TTC549 (cell line): ENCODE data around the gene CRYBG2.
A peak's percentile ranks its signal among the peaks of the same experiment; 100 is the strongest.
"Not testable (repeated sequence)": the region's sequence is repeated elsewhere in the genome, so short reads cannot be mapped to it uniquely, and the experiment has no call there.

ENCODE experiments used
- FAIRE-seq: peaks from 2 replicates; lab custom pipeline; 2012; peaks lifted over from hg19 to GRCh38; lab: Jason Lieb, UNC

Gene CRYBG2

DNA sequence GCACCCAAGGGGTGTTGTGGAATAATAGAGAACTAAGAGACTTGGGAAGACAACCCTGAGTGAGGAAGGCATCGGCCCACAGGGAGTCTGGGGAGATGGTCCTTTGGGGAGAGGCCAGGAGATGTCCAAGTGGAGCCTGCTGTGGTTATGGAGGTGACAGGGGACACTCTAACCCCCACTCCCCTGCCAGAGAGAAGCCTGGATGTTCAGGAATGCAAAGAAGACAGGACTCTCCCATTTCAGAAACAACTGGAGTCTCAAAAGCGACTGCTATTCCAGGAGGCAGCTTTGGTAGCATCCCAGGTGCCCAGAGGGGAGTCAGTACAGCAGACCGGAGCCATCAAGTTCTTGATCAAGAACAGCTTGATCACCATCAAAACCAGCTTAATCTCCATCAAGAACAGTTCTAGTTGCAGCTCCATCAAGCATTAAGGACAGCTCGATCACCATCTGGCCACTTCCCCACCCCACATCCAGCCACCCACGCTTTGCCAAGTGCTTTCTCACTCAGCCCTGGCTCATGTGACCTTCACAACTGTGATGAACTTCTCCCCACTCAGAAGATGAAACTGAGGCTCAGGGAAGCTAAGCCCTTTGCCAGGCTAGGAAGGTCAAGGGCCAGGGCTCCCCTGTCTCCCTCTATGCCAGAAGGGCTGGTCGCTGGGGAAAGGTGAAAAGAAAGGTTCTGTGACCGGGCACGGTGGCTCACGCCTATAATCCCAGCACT, 35.4 kb downstream of the CRYBG2 start:
- FAIRE-seq, result no peak

DNA sequence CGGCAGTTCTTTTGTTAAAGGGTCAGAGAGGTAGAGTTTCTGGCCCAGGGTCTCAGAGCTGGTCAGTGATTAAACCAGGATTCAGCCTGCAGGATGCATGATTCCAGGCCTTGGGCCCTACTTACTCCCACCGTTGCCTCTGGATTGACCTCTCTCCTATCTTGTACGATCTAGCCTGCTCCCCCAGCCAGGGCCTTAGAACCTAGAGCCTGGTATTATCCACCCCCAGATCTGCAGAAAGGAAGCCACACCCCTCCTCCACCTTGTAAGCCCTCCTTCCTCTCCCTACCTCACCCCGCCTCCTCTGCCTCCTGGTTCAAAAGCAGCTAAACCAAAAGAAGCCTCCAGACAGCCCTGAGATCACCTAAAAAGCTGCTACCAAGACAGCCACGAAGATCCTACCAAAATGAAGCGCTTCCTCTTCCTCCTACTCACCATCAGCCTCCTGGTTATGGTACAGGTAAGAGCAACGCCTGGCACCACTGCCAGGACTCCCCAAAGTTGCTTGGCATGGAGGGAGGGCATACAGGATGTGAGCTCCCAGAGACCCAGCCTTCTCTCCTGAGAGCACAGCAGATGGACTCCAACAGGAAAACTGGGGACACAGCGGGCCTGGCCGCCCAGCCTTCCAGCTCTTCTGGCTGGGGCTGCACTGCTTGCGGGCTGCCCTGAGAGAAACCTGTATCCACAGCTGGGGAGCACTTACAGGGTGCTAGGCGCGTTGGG, 36.2 kb downstream of the CRYBG2 start, which contains the start of gene CD52:
Gene CD52 (plus strand): TSS at position 347 of the 726 bp plus-strand sequence. CDS start 60 bp downstream, at position 407.
- FAIRE-seq, result no peak

DNA sequence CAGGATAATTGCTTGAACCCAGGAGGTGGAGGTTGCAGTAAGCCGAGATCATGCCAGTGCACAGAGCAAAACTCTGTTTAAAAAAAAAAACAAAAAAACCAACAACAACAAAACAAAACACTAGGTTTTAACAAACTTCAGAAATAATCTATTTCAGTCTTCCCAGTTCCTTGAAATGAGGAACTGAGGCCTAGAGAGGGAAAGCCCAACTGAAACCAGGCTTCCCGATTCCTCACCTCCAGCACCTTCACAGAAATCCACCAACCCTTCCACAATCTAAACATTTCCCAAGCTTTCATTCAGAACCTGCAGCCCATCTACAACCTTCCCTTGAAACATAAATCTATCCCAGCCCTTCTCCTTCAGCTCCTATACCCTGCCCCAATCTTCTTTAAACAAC, 36.8 kb downstream of the CRYBG2 start:
- no peak for FAIRE-seq

DNA sequence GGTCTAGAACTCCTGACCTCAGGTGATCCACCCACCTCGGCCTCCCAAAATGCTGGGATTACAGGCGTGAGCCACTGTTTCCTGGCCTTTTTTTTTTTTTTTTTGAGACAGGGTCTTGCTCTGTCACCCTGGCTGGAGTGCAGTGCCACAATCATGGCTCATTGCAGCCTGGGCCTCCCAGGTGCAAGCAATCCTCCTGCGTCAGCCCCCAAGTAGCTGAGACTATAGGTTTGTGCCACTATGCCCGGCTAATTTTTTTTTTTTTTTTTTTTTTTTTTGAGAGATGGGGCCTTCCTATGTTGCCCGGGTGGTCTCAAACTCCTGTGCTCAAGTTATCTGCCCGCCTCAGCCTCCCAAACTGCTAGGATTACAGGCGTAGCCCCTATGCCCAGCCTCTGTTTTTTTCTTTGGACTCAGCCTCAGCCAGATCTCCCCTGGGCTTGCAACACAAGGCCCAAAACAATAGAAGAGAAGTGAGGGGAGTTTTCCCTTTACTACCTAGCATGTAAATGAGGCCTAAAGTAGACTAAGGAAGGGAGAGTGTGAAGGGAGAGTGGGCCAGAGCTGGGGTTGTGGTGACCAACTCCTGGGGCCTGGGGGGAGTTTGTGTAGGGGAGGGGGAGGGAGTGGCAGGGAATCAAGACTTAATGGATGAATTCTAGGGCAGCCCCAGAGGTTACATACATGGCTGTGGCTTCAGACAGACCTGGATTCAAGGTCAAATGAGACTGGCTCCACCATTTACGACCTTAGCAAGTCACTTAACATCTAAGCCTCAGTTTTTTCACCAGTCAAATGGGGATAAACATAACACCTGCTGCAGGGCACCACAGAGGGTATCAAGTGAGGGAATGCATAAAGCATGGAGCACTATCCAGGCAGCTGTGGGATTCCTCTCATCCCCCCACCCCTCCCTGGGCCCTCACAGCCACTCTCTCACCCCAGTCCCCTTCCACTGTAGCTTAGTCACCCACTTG, 37.8 kb downstream of the CRYBG2 start:
- no peak for FAIRE-seq

DNA sequence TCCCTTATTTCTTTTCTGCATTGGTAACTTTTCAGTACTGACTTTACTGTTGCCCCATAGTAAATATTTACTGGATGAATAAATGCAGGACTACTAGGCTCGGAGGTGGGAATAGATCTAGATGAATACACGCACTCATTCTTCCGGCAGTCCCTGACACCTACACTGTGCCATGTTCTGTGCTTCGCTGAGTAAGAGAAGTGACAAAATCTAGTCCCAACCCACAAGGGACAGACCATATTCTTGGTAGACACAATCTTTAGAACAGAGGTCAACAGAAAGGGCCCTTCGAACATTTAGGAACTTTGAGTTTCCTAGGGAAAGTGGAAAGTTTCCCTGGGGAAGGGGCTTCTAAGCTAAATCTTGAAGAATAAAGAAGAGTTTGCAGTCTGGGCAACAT, 39.4 kb downstream of the CRYBG2 start:
- FAIRE-seq, result no peak

DNA sequence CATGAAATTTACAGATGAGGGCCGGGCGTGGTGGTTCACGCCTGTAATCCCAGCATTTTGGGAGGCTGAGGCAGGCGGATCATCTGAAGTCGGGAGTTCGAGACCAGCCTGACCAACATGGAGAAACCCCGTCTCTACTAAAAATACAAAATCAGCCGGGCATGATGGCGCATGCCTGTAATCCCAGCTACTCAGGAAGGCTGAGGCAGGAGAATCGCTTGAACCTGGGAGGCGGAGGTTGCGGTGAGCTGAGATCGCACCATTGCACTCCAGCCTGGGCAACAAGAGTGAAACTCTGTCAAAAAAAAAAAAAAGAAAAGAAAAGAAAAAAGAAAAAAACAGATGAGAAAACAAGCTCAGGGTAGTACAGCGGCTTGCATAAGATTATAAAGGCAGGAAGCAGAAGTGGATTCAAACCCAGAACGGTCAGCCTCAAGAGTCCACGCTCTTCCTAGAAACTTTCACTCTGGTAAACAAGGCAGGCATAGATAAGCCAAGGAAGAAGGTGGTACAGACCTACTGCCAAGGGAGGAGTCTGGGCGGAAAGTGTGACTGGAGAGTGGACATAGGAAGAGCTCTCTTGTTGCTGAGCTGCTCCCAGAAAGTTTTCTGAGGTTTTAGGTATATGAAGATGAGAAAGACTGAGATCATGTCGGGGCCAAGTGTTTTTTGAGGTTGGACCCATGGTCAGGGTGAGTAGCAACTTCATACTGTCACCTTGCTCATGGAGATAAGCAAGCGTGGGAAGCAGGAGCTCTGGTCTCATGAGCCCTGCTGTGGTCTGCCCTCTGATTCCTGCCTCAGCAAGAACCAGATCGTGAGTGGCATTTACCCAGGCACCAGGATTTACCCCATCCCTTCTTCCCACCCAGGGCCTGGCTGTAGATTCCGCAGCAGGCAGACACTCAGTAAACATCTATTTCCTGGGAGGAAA, 45.7 kb downstream of the CRYBG2 start:
- not testable (repeated sequence) for FAIRE-seq

DNA sequence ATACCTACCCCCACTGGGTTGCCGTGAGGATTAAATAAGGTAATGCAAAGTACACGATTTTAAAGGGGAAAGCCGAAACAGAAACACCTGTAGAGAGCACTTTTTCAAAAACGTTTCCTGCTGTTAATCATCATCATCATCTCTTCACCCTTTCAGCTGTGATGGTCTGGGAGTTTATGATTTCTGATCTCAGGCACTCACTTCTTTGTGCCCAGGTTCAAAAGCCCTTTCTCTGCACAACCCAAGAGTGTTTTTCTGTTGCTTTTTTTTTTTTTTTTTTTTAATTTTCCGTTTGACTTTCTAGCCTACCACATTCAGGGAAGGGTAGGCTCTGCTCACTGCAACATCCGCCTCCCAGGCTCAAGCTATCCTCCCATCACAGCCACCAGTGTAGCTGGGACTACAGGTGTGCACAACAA, 46.6 kb downstream of the CRYBG2 start:
- FAIRE-seq, result no peak

DNA sequence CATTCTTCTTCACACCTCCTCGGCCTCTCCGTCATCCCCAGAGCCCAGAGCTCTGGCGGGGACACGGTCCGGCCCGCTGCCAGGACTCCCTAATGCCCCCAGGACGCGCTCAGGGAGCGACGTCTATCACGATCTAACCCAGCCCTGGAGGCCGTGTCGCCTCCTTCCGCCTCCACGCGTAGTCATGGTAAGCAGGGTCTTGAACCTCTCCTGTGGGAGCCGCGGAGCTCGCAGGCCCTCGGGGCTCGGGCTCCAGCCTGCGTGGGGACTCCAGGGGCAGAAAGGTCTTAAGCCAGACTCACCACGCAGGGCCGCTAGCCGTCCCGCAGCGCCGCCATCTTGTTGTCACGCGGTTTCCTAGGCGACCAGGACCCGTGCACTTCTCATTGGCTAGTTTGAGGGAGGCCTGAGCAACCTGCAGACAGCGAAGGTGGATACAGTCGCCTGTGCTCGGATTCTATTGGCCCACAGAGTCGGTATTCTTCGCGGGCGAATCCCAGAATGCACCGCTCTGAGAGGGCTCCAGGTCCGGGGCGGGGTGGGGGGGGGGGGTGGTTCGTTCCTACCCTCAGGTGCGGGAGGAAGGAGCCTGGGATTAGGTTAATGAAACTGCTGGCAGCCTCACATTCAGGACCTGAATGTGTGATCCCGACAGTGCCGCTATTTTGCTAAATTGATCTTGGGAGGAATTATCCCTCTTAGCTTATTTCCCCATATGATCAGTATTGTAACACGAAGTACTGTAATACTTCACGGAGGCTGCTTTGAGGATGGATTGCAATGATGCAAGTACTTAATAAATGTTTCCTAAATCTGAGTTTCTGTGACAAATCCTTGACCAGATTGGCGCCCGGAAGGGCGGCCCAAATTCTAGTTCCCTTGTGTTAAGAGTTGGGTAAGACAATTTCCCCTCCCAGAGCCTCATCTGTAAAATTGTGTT, 47.4 kb downstream of the CRYBG2 start, which contains the start of gene UBXN11:
Gene UBXN11 (minus strand): TSS at position 347 of the 940 bp plus-strand sequence. CDS start 3,753 bp downstream, outside the sequence.
- peak; percentile 11 for FAIRE-seq

DNA sequence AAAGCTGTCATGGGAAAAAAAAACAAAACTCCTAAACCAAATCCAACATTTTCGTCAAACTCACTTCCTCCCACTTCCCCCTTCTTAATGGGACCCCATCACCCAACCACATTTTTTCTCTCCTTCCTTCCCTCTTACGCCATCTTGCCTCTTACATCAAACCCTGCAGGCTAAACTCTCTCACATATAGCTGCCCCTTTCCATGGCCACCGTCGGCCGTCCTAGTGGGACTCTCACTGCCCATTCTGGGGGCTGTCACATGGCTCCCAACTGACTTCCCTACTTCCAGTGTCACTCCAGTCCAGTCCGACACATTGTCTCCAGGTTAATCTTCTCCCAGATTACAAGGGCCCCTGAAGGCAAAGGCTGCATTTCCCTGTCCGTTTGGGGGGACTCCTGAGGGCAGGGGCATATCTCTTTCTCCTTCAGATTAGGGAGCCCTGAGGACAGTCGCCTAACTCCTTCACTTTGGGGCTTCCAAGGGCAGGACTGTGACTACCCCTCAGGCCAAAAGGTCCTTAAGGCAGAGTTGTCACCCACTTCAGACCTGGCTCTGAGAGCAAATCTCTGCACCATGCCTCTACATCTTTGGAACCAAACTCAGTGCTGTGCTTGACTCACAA, 48.2 kb downstream of the CRYBG2 start:
- FAIRE-seq, result no peak

DNA sequence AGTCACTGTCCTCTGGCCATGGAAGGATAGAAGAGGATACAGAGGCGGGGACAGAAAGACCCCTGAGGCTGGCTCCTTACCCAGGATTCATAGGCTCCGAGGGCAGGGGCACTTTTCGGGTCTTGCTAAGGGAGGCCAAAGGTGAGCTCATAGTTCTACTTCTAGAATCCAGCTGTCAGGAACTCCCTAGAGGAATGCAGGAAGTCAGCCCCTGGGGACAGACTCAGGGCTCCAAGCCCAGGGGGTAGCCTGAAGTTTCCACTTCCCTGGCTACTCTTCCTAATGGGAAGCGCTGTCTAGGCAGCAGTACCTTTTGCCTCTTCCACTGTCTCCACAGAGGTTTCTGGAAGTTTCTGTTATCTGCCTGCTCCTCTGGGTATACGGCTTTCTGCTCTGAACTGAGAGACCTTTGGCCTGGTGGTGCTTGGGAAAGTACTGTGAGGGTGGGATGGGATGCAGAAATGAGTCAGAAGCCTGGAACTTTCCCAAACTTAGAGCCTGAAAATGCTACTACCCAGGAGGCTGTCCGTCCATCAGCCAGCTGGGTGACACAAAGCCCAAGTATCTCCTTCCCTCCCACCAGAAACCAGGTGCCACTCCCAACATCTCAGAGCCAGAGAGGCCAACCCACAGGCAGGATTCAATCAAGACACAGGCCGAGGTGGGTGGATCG, 51.1 kb downstream of the CRYBG2 start:
- FAIRE-seq, result no peak

DNA sequence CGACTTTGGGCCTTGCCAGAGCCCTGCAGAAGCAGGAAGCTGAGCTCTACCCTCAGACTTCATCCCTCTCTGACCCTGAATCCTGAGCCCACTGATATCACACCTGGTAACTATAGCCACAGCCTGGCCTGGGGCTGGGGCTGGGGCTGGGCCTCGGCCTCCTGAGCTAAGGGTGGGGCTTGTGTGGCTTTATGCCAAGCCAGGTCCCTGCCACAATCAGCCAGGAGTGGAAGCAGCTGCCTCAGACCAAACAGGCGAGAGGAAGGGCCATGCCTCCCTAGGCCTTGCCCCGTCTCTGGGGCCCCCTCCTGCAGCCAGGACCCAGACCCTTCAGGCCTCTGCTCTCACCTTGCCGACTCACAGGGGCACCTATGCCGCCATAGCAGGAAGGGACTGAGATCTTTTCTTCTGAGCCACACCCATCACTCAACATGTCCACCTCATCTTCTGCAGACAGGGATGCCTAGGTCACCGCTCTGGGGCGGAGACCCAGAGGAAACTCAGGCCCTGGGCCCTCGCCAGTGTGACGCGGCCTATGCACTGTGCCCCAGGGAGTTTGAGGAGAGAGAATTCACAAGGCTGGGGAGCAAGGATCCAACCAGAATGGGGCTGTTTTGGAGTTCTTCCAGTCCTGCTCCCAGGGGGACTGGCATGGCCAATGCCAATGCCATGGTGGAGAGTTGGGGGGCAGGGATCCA, 53.2 kb downstream of the CRYBG2 start:
- no peak for FAIRE-seq

DNA sequence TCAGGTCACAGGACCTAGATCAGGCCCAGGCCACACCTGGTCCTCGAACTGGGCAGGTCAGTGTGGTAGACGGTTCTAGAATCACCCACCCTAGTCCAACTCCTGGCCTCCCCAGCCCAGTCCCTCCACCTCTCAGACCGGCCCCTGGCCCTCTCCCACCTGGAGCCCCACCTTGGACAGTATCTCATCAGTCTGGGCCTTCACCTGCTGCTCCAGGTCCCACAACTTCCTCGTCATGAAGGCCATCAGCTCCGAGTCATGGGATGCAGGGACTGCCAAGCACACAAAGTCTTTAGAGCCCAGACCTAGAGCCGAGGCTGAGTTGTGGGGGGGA, 56.2 kb downstream of the CRYBG2 start:
- FAIRE-seq, result no peak

DNA sequence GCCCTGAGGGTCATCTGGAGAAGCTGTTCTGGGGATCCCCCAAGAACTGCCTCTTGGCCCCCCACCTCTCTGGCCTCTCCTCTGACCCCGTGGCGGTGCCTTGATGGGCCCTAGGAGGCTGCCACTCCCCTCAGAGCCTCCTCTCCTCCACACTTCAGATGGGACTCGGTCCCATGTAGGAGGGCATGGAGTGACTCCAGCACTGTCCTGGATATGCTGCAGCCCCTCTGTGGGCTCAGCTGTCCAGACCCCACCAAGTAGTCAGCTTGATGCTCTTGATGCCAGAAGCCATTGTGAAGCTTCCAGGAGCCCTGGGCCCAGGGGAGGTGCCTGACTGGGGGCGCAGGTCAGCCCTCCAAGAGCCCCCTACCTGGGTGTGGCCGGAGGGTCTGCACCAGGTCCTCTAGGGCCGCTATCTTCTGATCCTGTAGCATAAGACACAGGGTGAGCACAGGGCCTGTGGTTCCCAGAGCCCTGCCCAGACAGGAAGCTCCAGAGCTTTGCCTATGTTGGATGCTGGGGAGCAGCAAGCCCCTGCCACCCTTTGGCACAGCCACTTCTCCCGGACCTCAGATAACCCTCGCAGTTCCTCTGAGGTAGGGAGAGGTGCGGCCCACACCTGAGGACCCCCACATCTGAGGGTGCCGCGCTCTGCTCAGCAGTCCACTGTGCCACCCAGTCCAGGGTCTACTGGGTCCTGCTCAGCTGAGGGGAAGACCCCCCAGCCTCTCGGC, 56.7 kb downstream of the CRYBG2 start:
- no peak for FAIRE-seq

DNA sequence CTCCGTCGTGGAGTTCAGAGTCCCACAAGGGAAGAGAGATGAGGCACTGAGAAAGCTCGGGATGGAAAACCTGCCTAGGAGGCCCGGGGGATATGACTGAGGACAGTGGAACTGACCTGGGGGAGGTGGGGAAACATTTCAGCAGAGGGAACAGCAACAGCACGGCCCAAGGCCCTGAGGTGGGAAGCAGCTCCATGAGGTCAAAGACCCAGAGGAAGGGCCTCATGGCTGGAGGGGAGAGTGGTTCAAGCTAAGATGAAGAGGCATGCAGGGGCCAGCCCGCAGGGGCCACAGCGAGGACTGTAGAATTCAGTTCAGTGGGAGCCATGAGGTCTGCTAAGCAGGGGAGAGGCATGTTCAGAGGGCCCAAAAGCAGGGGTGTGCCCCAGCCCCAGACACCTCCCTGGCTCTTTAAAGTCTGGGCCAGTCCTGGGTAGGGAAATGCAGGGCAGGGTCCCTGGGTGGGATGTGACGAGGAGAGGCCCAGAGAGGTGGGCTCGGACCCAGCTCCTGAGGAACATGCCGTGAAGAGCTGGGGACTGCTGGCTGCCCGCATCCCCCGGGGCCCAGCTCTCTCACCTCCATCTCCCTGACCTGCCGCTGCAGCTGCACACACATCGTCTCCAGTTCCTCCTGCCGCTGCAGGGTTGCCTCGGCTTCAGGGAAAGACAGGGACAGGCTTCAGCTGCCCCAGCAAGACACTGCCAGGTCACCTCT, 57.4 kb downstream of the CRYBG2 start:
- FAIRE-seq, result no peak

DNA sequence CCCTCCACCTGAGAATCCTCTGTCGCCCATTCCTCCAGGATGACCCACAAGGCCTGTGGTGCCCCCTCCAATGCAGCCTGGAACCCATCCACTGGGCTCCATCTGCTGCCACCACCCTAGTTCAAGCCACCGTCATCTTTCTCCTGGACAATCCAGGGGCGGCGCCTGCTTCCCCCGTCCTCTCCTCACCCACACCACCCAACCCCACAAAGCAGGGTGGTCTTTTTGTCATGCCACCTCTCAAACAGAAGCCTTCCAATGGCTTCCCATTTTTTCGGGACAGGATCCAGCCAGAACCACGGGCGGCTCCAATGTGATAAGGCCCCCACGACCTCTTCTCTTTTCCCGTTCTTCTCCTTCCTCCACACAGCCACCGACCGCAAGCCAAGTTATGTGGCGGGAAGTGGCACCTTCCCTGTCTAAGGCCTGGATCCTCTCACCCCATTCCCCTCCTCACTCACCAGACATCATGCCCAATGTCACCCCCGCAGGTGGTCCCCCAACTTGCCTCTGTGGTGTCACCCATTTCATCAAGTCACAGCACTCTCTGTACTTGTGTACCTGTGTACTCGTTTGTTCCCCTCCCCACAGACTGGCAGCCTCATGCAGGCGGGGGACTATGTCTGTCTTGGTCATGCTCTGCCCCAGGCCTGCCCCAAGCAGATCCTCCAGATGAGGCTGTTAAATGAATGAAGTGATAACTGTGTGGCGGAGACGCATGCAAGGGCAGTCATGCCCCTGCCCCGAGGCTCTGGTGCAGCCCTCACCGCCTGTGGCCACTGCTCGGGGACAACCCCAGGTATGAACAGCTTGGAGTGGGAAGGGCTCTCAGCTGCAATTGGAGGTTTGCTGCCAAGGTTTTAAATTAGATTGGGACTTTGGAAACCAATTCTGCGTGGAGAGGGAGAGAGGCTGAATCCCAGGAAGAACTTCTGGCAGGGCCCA, 58.5 kb downstream of the CRYBG2 start:
- FAIRE-seq, result no peak

DNA sequence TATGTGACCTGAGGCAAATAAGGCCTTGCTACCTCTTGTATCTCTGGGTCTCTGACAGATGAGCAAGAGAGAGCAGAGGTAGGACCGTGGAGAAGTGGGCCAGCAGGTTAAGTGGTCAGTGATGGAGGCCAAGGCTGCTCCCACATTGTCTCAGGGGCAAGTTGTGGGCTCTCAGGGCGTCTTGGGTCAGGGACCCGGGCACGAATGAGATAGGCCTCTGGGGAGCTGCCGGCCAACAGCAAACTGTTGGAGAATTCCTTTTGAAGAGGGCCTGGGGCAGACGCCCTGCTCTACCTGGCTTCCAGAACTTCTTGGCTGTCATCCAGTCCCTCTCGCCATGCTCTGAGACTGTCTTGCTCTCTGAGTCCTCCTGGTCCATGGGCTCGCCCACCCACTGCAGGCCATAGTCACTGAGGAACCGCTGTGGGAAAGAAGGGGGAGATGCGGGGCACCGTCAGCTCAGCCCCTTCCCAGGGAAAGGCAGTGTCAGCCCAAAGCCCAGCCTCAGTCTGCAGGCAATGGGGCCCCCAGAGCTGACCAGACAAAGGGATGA, 59.9 kb downstream of the CRYBG2 start:
- FAIRE-seq, result no peak
